Neural cell (in vitro differentiated cells): Measurements from ENCODE around the gene LUZP1. TPM values are rescaled to one million over a fixed set of nuclear protein-coding genes. Genes with fewer than 3 reads are reported as not detected.

ENCODE experiments used
- H2AFZ ChIP-seq: fragments of 200-600, 300-800 bp; sonication (generic), shearing (Covaris generic); 2 replicates; pipeline ENCODE4 v1.6.0; 2014; ENCODE audit warnings: low read depth, mild to moderate bottlenecking, antibody characterized with exemption, low read length, moderate library complexity
- H3F3A ChIP-seq: fragments of 200-600 bp; shearing (Covaris generic); 2 replicates; pipeline ENCODE4 v1.6.1; 2016; ENCODE audit warnings: mild to moderate bottlenecking, moderate library complexity, mixed read lengths, antibody characterized with exemption, low read length; ENCODE audit not compliant: insufficient read depth, poor library complexity, severe bottlenecking
- H3K27ac ChIP-seq: fragments of 200-600, 300-800 bp; sonication (generic), shearing (Covaris generic); 2 replicates; pipeline ENCODE4 v1.5.1; 2014; ENCODE audit warnings: mild to moderate bottlenecking, low read length, moderate library complexity
- H3K27me3 ChIP-seq: fragments of 300-800, 200-600 bp; sonication (generic), shearing (Covaris generic); 2 replicates; pipeline ENCODE4 v1.6.0; 2014; ENCODE audit warnings: mild to moderate bottlenecking, low read depth, low read length, moderate library complexity; ENCODE audit not compliant: insufficient read depth
- H3K36me3 ChIP-seq: fragments of 300-800, 200-600 bp; sonication (generic), shearing (Covaris generic); 2 replicates; pipeline ENCODE4 v1.5.1; 2014; ENCODE audit warnings: mild to moderate bottlenecking, antibody characterized with exemption, low read length, moderate library complexity; ENCODE audit not compliant: insufficient read depth
- H3K4me2 ChIP-seq: fragments of 300-800, 200-600 bp; sonication (generic), shearing (Covaris generic); 2 replicates; pipeline ENCODE4 v1.6.0; 2014; ENCODE audit warnings: mild to moderate bottlenecking, low read length
- H3K4me3 ChIP-seq: fragments of 300-800, 200-600 bp; sonication (generic), shearing (Covaris generic); 2 replicates; pipeline ENCODE4 v1.5.1; 2014; ENCODE audit warnings: mild to moderate bottlenecking, low read length, moderate library complexity
- H3K79me2 ChIP-seq: fragments of 200-600 bp; shearing (Covaris generic); replicated peaks from 2 replicates; pipeline ENCODE4 v1.6.0; 2014; ENCODE audit warnings: mild to moderate bottlenecking, low read length, moderate library complexity; ENCODE audit not compliant: insufficient read depth
- H3K9ac ChIP-seq: fragments of 300-800, 200-600 bp; sonication (generic), shearing (Covaris generic); 2 replicates; pipeline ENCODE4 v1.6.1; 2016; ENCODE audit warnings: mild to moderate bottlenecking, low read length, mixed read lengths
- H3K9me2 ChIP-seq: fragments of 200-600 bp; shearing (Covaris generic); 2 replicates; pipeline ENCODE4 v1.6.1; 2016; ENCODE audit warnings: mild to moderate bottlenecking, low read length, mixed read lengths; ENCODE audit not compliant: insufficient read depth
- H3K9me3 ChIP-seq: fragments of 200-600, 300-800 bp; sonication (generic), shearing (Covaris generic); 2 replicates; pipeline ENCODE4 v1.6.1; 2016; ENCODE audit warnings: mild to moderate bottlenecking, mixed run types, low read length, moderate library complexity, mixed read lengths
- H4K20me1 ChIP-seq: fragments of 200-600 bp; shearing (Covaris generic); 2 replicates; pipeline ENCODE4 v1.6.1; 2016; ENCODE audit warnings: mild to moderate bottlenecking, mixed run types; ENCODE audit not compliant: insufficient read depth
- EP300 ChIP-seq: fragments of 450-650 bp; conservative IDR thresholded peaks from 2 replicates; pipeline ENCODE4 v1.6.1; 2014; ENCODE audit warnings: antibody characterized with exemption, mild to moderate bottlenecking, moderate library complexity; ENCODE audit not compliant: poor library complexity, severe bottlenecking
- EZH2 ChIP-seq: fragments of 200-600, 300-800 bp; shearing (Covaris generic), sonication (generic); IDR thresholded peaks from 2 replicates; pipeline ENCODE4 v1.6.1; 2014; ENCODE audit warnings: antibody characterized with exemption, low read length, borderline replicate concordance, mild to moderate bottlenecking; ENCODE audit not compliant: insufficient read depth, poor library complexity, severe bottlenecking
- MXI1 ChIP-seq: fragments of 450-650 bp; conservative IDR thresholded peaks from 2 replicates; pipeline ENCODE4 v1.6.1; 2014; ENCODE audit warnings: antibody characterized with exemption, mild to moderate bottlenecking; ENCODE audit not compliant: poor library complexity, severe bottlenecking
- POLR2AphosphoS5 ChIP-seq: IDR thresholded peaks from 2 replicates; pipeline ENCODE4 v1.6.1; 2012
- RAD21 ChIP-seq: fragments of 450-650 bp; conservative IDR thresholded peaks from 2 replicates; pipeline ENCODE4 v1.6.1; 2014; ENCODE audit warnings: antibody characterized with exemption, mild to moderate bottlenecking, moderate library complexity
- SMC3 ChIP-seq: fragments of 450-650 bp; conservative IDR thresholded peaks from 2 replicates; pipeline ENCODE4 v1.6.1; 2014; ENCODE audit warnings: antibody characterized with exemption, mild to moderate bottlenecking, moderate library complexity; ENCODE audit not compliant: poor library complexity
- TAF1 ChIP-seq: IDR thresholded peaks from 2 replicates; pipeline ENCODE4 v1.6.1; 2012; ENCODE audit warnings: low read depth
- polyA plus RNA-seq: library from polyadenylated mRNA; depleted of rRNA; stranded (reverse); fragments of >200 nt; gene quantifications from 2 replicates; pipeline ENCODE4 v1.2.3, GENCODE V29; 2014
- TF ChIP-seq, protein P1 (sequence below): fragments of 450-650 bp; IDR thresholded peaks from 2 replicates; pipeline ENCODE4 v1.5.1; 2014; ENCODE audit warnings: antibody characterized with exemption, mild to moderate bottlenecking, moderate library complexity; ENCODE audit not compliant: poor library complexity, severe bottlenecking
- TF ChIP-seq, protein P2 (sequence below): IDR thresholded peaks from 2 replicates; pipeline ENCODE4 v1.6.1; 2012; ENCODE audit warnings: borderline replicate concordance

Gene LUZP1
- polyA plus RNA-seq, 1 donor from 2014 or later, result 2.3 TPM

DNA sequence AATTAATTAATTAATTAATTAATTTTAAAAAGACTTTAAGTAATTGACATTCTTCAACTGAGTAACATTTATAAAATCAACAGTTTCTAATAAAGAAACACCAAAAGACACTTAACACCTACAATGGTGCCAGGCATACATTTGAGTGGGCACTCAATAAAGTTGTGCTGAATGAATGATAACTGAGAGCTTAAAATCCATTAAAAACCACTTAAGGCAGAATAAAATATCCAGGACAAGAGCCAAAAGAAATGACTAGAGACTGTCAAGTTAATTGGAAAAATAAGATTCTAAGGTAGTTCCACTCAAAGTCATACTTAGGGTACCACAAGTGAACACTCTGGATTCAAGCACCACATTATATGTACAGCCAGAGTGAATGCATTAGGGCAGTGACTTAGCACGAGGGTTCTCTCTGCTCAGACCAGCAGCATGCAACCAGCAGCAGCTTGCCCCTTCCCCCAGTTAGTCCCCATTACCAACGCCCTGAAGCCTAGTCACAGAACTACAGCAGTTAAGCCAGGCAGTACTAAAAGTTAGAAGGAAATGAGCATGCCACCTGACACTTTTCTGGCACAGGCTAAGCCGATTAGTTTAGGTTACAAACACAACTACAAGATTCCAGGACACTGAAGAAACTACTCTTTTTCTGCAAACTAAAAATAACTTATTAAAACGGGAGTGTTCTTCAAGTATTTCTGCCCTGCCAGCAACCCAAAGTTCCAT is 46.5 kb downstream of the LUZP1 start:
- Histone ChIP-seq H3K9me2 (no peaks in the 10 kb centered on the region), H3F3A (no peaks in the 10 kb centered on the region), H3K9me3 (no peaks in the 10 kb centered on the region), H3K4me2 (no peak overlapping the region), H3K27ac (no peak overlapping the region), H3K36me3 (no peaks in the 10 kb centered on the region), H3K79me2 (peaks cover 15% of the 10 kb centered on the region), H4K20me1 (no peaks in the 10 kb centered on the region), H3K9ac (no peak overlapping the region), H3K27me3 (no peaks in the 10 kb centered on the region), H2AFZ (no peak overlapping the region), H3K4me3 (no peak overlapping the region)
- TF ChIP-seq, protein P1, sequence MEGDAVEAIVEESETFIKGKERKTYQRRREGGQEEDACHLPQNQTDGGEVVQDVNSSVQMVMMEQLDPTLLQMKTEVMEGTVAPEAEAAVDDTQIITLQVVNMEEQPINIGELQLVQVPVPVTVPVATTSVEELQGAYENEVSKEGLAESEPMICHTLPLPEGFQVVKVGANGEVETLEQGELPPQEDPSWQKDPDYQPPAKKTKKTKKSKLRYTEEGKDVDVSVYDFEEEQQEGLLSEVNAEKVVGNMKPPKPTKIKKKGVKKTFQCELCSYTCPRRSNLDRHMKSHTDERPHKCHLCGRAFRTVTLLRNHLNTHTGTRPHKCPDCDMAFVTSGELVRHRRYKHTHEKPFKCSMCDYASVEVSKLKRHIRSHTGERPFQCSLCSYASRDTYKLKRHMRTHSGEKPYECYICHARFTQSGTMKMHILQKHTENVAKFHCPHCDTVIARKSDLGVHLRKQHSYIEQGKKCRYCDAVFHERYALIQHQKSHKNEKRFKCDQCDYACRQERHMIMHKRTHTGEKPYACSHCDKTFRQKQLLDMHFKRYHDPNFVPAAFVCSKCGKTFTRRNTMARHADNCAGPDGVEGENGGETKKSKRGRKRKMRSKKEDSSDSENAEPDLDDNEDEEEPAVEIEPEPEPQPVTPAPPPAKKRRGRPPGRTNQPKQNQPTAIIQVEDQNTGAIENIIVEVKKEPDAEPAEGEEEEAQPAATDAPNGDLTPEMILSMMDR, result no peak
- no peak for TF ChIP-seq SMC3
- TF ChIP-seq EP300, result no peak
- TF ChIP-seq, protein P2, sequence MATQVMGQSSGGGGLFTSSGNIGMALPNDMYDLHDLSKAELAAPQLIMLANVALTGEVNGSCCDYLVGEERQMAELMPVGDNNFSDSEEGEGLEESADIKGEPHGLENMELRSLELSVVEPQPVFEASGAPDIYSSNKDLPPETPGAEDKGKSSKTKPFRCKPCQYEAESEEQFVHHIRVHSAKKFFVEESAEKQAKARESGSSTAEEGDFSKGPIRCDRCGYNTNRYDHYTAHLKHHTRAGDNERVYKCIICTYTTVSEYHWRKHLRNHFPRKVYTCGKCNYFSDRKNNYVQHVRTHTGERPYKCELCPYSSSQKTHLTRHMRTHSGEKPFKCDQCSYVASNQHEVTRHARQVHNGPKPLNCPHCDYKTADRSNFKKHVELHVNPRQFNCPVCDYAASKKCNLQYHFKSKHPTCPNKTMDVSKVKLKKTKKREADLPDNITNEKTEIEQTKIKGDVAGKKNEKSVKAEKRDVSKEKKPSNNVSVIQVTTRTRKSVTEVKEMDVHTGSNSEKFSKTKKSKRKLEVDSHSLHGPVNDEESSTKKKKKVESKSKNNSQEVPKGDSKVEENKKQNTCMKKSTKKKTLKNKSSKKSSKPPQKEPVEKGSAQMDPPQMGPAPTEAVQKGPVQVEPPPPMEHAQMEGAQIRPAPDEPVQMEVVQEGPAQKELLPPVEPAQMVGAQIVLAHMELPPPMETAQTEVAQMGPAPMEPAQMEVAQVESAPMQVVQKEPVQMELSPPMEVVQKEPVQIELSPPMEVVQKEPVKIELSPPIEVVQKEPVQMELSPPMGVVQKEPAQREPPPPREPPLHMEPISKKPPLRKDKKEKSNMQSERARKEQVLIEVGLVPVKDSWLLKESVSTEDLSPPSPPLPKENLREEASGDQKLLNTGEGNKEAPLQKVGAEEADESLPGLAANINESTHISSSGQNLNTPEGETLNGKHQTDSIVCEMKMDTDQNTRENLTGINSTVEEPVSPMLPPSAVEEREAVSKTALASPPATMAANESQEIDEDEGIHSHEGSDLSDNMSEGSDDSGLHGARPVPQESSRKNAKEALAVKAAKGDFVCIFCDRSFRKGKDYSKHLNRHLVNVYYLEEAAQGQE, result no peak
- no peak for TF ChIP-seq EZH2
- TF ChIP-seq POLR2AphosphoS5, result no peak
- no peak for TF ChIP-seq RAD21
- no peak for TF ChIP-seq MXI1
- no peak for TF ChIP-seq TAF1

DNA sequence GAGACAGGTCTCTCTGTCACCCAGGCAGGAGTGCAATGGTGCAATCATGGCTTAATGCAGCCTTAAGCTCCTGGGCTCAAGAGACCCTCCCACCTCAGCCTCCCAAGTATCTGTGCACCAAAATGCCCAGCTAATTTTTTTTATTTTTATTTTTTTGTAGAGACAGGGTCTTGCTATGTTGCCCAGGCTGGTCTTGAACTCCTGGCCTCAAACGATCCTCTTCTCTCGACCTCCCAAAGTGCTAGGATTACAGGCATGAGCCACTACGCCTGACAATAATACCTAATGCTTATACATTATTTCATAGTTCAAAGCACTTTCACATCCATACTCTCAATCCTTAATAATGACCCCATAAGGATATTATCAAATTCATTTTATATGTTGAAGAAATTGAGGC is 48.3 kb downstream of the LUZP1 start:
- Histone ChIP-seq H3K27ac (no peak overlapping the region), H3K79me2 (peaks cover 19% of the 10 kb centered on the region), H3K4me3 (no peak overlapping the region), H3K9me3 (no peaks in the 10 kb centered on the region), H3F3A (no peaks in the 10 kb centered on the region), H3K27me3 (no peaks in the 10 kb centered on the region), H3K4me2 (no peak overlapping the region), H3K36me3 (no peaks in the 10 kb centered on the region), H4K20me1 (no peaks in the 10 kb centered on the region), H3K9me2 (no peaks in the 10 kb centered on the region), H3K9ac (no peak overlapping the region), H2AFZ (no peak overlapping the region)
- no peak for TF ChIP-seq RAD21
- TF ChIP-seq SMC3, result no peak
- TF ChIP-seq MXI1, result no peak
- TF ChIP-seq, protein P1, result no peak
- TF ChIP-seq TAF1, result no peak
- no peak for TF ChIP-seq EP300
- no peak for TF ChIP-seq EZH2
- TF ChIP-seq, protein P2, result no peak
- no peak for TF ChIP-seq POLR2AphosphoS5
